ENCODE results near the gene GSN.

DNA sequence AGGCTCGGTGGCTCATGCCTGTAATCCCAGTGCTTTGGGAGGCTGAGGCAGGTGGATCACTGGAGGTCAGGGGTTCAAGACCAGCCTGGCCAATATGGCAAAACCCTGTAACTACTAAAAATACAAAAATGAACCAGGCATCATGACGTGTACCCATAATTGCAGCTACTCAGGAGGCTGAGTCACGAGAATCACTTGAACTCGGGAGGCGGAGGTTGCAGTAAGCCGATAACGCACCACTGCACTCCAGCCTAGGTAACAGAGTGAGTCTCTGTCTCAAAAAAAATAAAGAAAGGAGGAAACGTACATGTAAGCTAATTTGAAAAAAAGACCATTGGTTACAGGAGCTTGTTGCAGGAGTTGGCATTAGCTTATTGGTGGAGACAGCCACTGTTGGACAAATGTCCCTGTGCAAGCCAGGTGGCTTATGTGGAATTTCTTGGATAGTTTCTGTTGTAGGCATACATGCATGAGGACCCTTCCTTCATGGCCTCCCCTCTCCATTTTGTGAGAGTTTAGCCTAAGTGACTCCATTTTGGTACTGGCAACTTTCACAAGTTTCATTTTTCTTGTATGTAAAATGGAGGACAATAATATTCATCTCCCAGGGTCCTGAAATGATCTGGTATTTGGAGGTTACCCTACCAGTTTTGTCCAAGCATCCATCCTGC, 49.5 kb upstream of the GSN start:
- TF ChIP-seq EZH2 (IDR thresholded peaks at IDR 0.05) (no peak), EZH2phosphoT487 (IDR thresholded peaks at IDR 0.05) (no peak)
- TF ChIP-seq, protein P1, sequence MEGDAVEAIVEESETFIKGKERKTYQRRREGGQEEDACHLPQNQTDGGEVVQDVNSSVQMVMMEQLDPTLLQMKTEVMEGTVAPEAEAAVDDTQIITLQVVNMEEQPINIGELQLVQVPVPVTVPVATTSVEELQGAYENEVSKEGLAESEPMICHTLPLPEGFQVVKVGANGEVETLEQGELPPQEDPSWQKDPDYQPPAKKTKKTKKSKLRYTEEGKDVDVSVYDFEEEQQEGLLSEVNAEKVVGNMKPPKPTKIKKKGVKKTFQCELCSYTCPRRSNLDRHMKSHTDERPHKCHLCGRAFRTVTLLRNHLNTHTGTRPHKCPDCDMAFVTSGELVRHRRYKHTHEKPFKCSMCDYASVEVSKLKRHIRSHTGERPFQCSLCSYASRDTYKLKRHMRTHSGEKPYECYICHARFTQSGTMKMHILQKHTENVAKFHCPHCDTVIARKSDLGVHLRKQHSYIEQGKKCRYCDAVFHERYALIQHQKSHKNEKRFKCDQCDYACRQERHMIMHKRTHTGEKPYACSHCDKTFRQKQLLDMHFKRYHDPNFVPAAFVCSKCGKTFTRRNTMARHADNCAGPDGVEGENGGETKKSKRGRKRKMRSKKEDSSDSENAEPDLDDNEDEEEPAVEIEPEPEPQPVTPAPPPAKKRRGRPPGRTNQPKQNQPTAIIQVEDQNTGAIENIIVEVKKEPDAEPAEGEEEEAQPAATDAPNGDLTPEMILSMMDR (IDR thresholded peaks at IDR 0.05): no peak

Measured in neural progenitor cell (in vitro differentiated cells).